ENCODE results near the gene PLEKHM1.
A peak's percentile ranks its signal among the peaks of the same experiment; 100 is the strongest.

Gene PLEKHM1

GRCh38 chr17:45395569-45396415, 94.7 kb downstream of the PLEKHM1 start:
- no peak for TF ChIP-seq CTCF (conservative IDR thresholded peaks at IDR 0.05; ENCODE audit: control insufficient read depth, insufficient read depth, low read depth, low read length)
- H3K4me3 ChIP-seq (ENCODE audit: control insufficient read depth, low read depth, low read length): peak overlapping the region; percentile 17
- DNase-seq (ENCODE audit: low read depth): no peak

GRCh38 chr17:45394913-45395568, 95.5 kb downstream of the PLEKHM1 start:
- TF ChIP-seq CTCF (conservative IDR thresholded peaks at IDR 0.05; ENCODE audit: control insufficient read depth, insufficient read depth, low read depth, low read length): peak; percentile 77
- H3K4me3 ChIP-seq (ENCODE audit: control insufficient read depth, low read depth, low read length): peak overlapping the region; percentile 17
- DNase-seq (ENCODE audit: low read depth): peak; percentile 90

GRCh38 chr17:45394564-45394912, 96.0 kb downstream of the PLEKHM1 start:
- DNase-seq (ENCODE audit: low read depth): no peak
- no peak overlapping the region for H3K4me3 ChIP-seq (ENCODE audit: control insufficient read depth, low read depth, low read length)
- no peak for TF ChIP-seq CTCF (conservative IDR thresholded peaks at IDR 0.05; ENCODE audit: control insufficient read depth, insufficient read depth, low read depth, low read length)

- H3K4me3 ChIP-seq (ENCODE audit: control insufficient read depth, low read depth, low read length): no peak overlapping the region
- no peak for DNase-seq (ENCODE audit: low read depth)
- no peak for TF ChIP-seq CTCF (conservative IDR thresholded peaks at IDR 0.05; ENCODE audit: control insufficient read depth, insufficient read depth, low read depth, low read length)
Measured at GRCh38 chr17:45394091-45394490, 96.4 kb downstream of the PLEKHM1 start.

- H3K4me3 ChIP-seq (ENCODE audit: control insufficient read depth, low read depth, low read length): no peak overlapping the region
- TF ChIP-seq CTCF (conservative IDR thresholded peaks at IDR 0.05; ENCODE audit: control insufficient read depth, insufficient read depth, low read depth, low read length): no peak
- no peak for DNase-seq (ENCODE audit: low read depth)
Measured at GRCh38 chr17:45393411-45393810, 97.1 kb downstream of the PLEKHM1 start.

- no peak overlapping the region for H3K4me3 ChIP-seq (ENCODE audit: control insufficient read depth, low read depth, low read length)
- TF ChIP-seq CTCF (conservative IDR thresholded peaks at IDR 0.05; ENCODE audit: control insufficient read depth, insufficient read depth, low read depth, low read length): no peak
- no peak for DNase-seq (ENCODE audit: low read depth)
Measured at GRCh38 chr17:45391918-45392317, 98.6 kb downstream of the PLEKHM1 start.

Measured in fibroblast of mammary gland (primary cell).